HCT116 (cell line): ENCODE results near the gene RAD18. TPM values are rescaled to one million over a fixed set of nuclear protein-coding genes. Genes with fewer than 3 reads are reported as not detected.

Experiments
- ATAC-seq: fragments of 200-7000 bp; cut with Tn5 transposase; 2 replicates; pipeline ENCODE4 v1.9.1; 2020; ENCODE audit warnings: mild to moderate bottlenecking, moderate library complexity
- BruUV-seq: library from RNA; stranded (reverse); fragments of 400-500 nt; replicated peaks from 2 replicates; lab custom pipeline; 2021; lab: Mats Ljungman, UMichigan
- CTCF ChIA-PET: fragments of 300-600 bp; sonication (Branson Sonifier 250); formaldehyde crosslinking; loops from one replicate; lab custom pipeline; 2021; ENCODE audit warnings: antibody characterized with exemption; lab: Charles Lee
- POLR2A ChIA-PET: fragments of 300-600, 350-600 bp; sonication (Branson Sonifier 250); formaldehyde crosslinking; loops from one replicate; lab custom pipeline; 2021; ENCODE audit warnings: antibody characterized with exemption; lab: Charles Lee
- RAD21 ChIA-PET, 2 experiments: fragments of 300-600 bp; sonication (Branson Sonifier 250); formaldehyde crosslinking; loops; one replicate each; lab custom pipeline; 2023; ENCODE audit warnings: low total read pairs in 2 of 2; ENCODE audit not compliant: uncharacterized antibody in 2 of 2, unreplicated experiment in 2 of 2, low non-redundant PET in 1 of 2; lab: Charles Lee
- DNase-seq: peaks from one replicate; pipeline ENCODE4 v3.0.0-alpha.2; 2010; ENCODE audit warnings: low read depth, low spot score
- H2AFZ ChIP-seq: fragments of 200-600 bp; shearing (Covaris generic), sonication (generic); 2 replicates; pipeline ENCODE4 v1.6.1; 2017; ENCODE audit warnings: low read depth, mixed run types, mixed read lengths, antibody characterized with exemption, low read length; ENCODE audit not compliant: poor library complexity, severe bottlenecking
- H3K27ac ChIP-seq: 2 replicates; pipeline ENCODE4 v1.5.1; 2012; ENCODE audit warnings: low read depth, low read length
- H3K27me3 ChIP-seq: fragments of 200-600 bp; sonication (generic); 2 replicates; pipeline ENCODE4 v1.6.1; 2016; ENCODE audit warnings: mixed run types, low read length, mixed read lengths; ENCODE audit not compliant: insufficient read depth
- H3K36me3 ChIP-seq, 2 experiments: fragments of 200-500 bp in 1 of 2; fragments of 200-600 bp in 1 of 2; sonication (Bioruptor generic) in 1 of 2; sonication (generic) in 1 of 2; 2 replicates each; pipeline versions ENCODE4 v1.5.1 to v1.6.1; 2014 to 2016; ENCODE audit warnings: low read length in 2 of 2, inconsistent platforms in 1 of 2, mixed read lengths in 1 of 2, mixed run types in 1 of 2; ENCODE audit not compliant: insufficient read depth in 2 of 2, control insufficient read depth in 1 of 2
- H3K4me1 ChIP-seq, 2 experiments: fragments of 200-600 bp in 1 of 2; sonication (generic) in 1 of 2; 2 replicates each; pipeline versions ENCODE4 v1.5.1 to v1.6.1; 2012 to 2017; ENCODE audit warnings: low read length in 2 of 2, inconsistent platforms in 1 of 2, mild to moderate bottlenecking in 1 of 2, mixed read lengths in 1 of 2, mixed run types in 1 of 2, moderate library complexity in 1 of 2; ENCODE audit not compliant: insufficient read depth in 2 of 2, control insufficient read depth in 1 of 2
- H3K4me2 ChIP-seq: fragments of 200-600 bp; sonication (generic); 2 replicates; pipeline ENCODE4 v1.6.1; 2017; ENCODE audit warnings: mixed run types, low read length, mixed read lengths
- H3K4me3 ChIP-seq, 2 experiments: fragments of 200-600 bp in 1 of 2; sonication (generic) in 1 of 2; replicated peaks in 1 of 2; 2 replicates each; pipeline ENCODE4 v1.5.1; 2011 to 2016; ENCODE audit warnings: low read length in 2 of 2, control low read depth in 1 of 2, low read depth in 1 of 2, mild to moderate bottlenecking in 1 of 2, mixed read lengths in 1 of 2, mixed run types in 1 of 2
- H3K79me2 ChIP-seq: fragments of 200-600 bp; sonication (generic); 2 replicates; pipeline ENCODE4 v1.6.1; 2017; ENCODE audit warnings: mild to moderate bottlenecking, mixed run types, low read length, moderate library complexity, mixed read lengths; ENCODE audit not compliant: insufficient read depth
- H3K9ac ChIP-seq: fragments of 200-600 bp; sonication (generic); 2 replicates; pipeline ENCODE4 v1.6.1; 2016; ENCODE audit warnings: low read length, mixed read lengths
- H3K9me2 ChIP-seq: fragments of 200-600 bp; sonication (generic), shearing (Covaris generic); 2 replicates; pipeline ENCODE4 v1.6.1; 2017; ENCODE audit warnings: mixed run types, mild to moderate bottlenecking, moderate library complexity; ENCODE audit not compliant: insufficient read depth
- H3K9me3 ChIP-seq, 2 experiments: fragments of 200-500 bp in 1 of 2; fragments of 200-600 bp in 1 of 2; sonication (Bioruptor generic) in 1 of 2; sonication (generic) in 1 of 2; 2 replicates each; pipeline ENCODE4 v1.6.1; 2014 to 2017; ENCODE audit warnings: low read length in 2 of 2, mixed read lengths in 2 of 2, inconsistent platforms in 1 of 2, low read depth in 1 of 2, mild to moderate bottlenecking in 1 of 2, mixed run types in 1 of 2, moderate library complexity in 1 of 2; ENCODE audit not compliant: control insufficient read depth in 1 of 2, insufficient read depth in 1 of 2
- H4K20me1 ChIP-seq: fragments of 200-600 bp; sonication (generic), shearing (Covaris generic); 2 replicates; pipeline ENCODE4 v1.6.1; 2017; ENCODE audit warnings: mixed run types, mild to moderate bottlenecking, moderate library complexity; ENCODE audit not compliant: insufficient read depth
- EZH2 ChIP-seq: fragments of 200-600 bp; sonication (generic); IDR thresholded peaks from 2 replicates; pipeline ENCODE4 v1.6.1; 2017; ENCODE audit warnings: antibody characterized with exemption, mixed run types
- POLR2A ChIP-seq: IDR thresholded peaks from 2 replicates; pipeline ENCODE4 v1.7.0; 2011; ENCODE audit warnings: borderline replicate concordance; ENCODE audit not compliant: insufficient read depth, insufficient read length; ENCODE audit errors: extremely low read depth
- RAD21 ChIP-seq: IDR thresholded peaks from 2 replicates; pipeline ENCODE4 v1.6.1; 2012; ENCODE audit warnings: low read depth, mild to moderate bottlenecking
- SIN3A ChIP-seq: IDR thresholded peaks from 2 replicates; pipeline ENCODE4 v1.6.1; 2012; ENCODE audit warnings: low read depth
- SP1 ChIP-seq: IDR thresholded peaks from 2 replicates; pipeline ENCODE4 v1.6.1; 2012; ENCODE audit warnings: low read depth
- SRF ChIP-seq: IDR thresholded peaks from 2 replicates; pipeline ENCODE4 v1.6.1; 2012; ENCODE audit warnings: low read depth
- TCF7L2 ChIP-seq: IDR thresholded peaks from 2 replicates; pipeline ENCODE4 v1.7.0; 2011; ENCODE audit warnings: borderline replicate concordance, inconsistent platforms; ENCODE audit not compliant: insufficient read depth, insufficient read length; ENCODE audit errors: extremely low read depth
- YY1 ChIP-seq: IDR thresholded peaks from 2 replicates; pipeline ENCODE4 v1.6.1; 2011; ENCODE audit warnings: low read length, low read depth, moderate library complexity, mild to moderate bottlenecking; ENCODE audit not compliant: insufficient replicate concordance; ENCODE audit errors: extremely low read depth
- intact Hi-C: fragments of 100-400 bp; cut with micrococcal nuclease; formaldehyde crosslinking; loops from 2 replicates; pipeline ENCODE4 v1.10.0; 2022
- total RNA-seq: library from RNA; stranded (reverse); gene quantifications from one replicate; pipeline ENCODE4 v1.2.1, GENCODE V29; 2021; ENCODE audit not compliant: unreplicated experiment
- TF ChIP-seq, protein P1 (sequence below): IDR thresholded peaks from 2 replicates; pipeline ENCODE4 v1.6.1; 2012
- TF ChIP-seq, protein P2 (sequence below): IDR thresholded peaks from 2 replicates; pipeline ENCODE4 v1.6.1; 2012; ENCODE audit warnings: low read depth

RAD18 gene
- total RNA-seq, 1 experiment from 2014 or later = 28.7 TPM

DNA sequence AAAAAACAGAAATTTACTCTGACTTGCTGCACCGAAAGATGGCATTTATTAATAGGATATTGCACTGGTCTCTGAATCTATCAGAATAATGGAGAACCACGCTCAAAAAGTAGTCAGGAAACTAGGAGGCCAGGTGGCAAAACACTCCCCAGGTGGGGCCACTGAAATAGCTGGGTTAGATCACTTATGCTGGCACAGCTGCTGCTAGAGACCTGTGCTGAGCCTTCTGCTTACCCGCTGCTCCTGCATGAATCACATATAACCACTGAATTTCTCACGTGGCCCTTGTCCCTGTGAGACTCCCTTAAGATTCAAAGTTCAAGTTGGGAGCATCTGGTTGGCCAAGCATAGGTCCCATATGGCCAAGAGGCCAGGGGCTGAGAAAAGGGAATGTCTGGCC, 127.9 kb downstream of the RAD18 start:
- no peak for TF ChIP-seq SRF
- TF ChIP-seq SP1 = no peak
- TF ChIP-seq, protein P1, sequence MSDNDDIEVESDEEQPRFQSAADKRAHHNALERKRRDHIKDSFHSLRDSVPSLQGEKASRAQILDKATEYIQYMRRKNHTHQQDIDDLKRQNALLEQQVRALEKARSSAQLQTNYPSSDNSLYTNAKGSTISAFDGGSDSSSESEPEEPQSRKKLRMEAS = no peak
- no peak for TF ChIP-seq EZH2
- TF ChIP-seq TCF7L2 = no peak
- TF ChIP-seq, protein P2, sequence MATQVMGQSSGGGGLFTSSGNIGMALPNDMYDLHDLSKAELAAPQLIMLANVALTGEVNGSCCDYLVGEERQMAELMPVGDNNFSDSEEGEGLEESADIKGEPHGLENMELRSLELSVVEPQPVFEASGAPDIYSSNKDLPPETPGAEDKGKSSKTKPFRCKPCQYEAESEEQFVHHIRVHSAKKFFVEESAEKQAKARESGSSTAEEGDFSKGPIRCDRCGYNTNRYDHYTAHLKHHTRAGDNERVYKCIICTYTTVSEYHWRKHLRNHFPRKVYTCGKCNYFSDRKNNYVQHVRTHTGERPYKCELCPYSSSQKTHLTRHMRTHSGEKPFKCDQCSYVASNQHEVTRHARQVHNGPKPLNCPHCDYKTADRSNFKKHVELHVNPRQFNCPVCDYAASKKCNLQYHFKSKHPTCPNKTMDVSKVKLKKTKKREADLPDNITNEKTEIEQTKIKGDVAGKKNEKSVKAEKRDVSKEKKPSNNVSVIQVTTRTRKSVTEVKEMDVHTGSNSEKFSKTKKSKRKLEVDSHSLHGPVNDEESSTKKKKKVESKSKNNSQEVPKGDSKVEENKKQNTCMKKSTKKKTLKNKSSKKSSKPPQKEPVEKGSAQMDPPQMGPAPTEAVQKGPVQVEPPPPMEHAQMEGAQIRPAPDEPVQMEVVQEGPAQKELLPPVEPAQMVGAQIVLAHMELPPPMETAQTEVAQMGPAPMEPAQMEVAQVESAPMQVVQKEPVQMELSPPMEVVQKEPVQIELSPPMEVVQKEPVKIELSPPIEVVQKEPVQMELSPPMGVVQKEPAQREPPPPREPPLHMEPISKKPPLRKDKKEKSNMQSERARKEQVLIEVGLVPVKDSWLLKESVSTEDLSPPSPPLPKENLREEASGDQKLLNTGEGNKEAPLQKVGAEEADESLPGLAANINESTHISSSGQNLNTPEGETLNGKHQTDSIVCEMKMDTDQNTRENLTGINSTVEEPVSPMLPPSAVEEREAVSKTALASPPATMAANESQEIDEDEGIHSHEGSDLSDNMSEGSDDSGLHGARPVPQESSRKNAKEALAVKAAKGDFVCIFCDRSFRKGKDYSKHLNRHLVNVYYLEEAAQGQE = no peak
- TF ChIP-seq YY1 = no peak
- no peak for TF ChIP-seq POLR2A
- TF ChIP-seq SIN3A = no peak
- no peak for TF ChIP-seq RAD21
- no peaks in the 10 kb centered on the region for H4K20me1 ChIP-seq
- no peak overlapping the region for H3K9ac ChIP-seq
- DNase-seq (no peak), ATAC-seq (no peak)
- intact Hi-C loops = no loop called here
- ChIA-PET RAD21 (no interaction called here), POLR2A (no interaction called here), CTCF (no interaction called here)
- H3K27ac ChIP-seq = no peak overlapping the region
- no peaks in the 10 kb centered on the region for H3K79me2 ChIP-seq
- H2AFZ ChIP-seq = no peak overlapping the region
- no peak overlapping the region for H3K4me3 ChIP-seq
- H3K4me2 ChIP-seq = no peak overlapping the region
- no peaks in the 10 kb centered on the region for H3K9me3 ChIP-seq
- no peaks in the 10 kb centered on the region for H3K36me3 ChIP-seq
- no peaks in the 10 kb centered on the region for H3K27me3 ChIP-seq
- H3K4me1 ChIP-seq = no peaks in the 10 kb centered on the region
- BruUV-seq = no TSS peak
- H3K9me2 ChIP-seq = no peaks in the 10 kb centered on the region
